ENCODE measurements around the gene ULK4. TPM values are rescaled to one million over a fixed set of nuclear protein-coding genes. Genes with fewer than 3 reads are reported as not detected.

Gene ULK4
- polyA plus RNA-seq, 1 donor from 2014 or later: 7.2 TPM

- H3K36me3 ChIP-seq (ENCODE audit: insufficient read depth, low read length): no peaks in the 10 kb centered on the region
- TF ChIP-seq TAF1 (IDR thresholded peaks at IDR 0.05; ENCODE audit: low read depth): no peak
- TF ChIP-seq CTCF (IDR thresholded peaks at IDR 0.05; ENCODE audit: poor library complexity, severe bottlenecking): no peak
- no peak for TF ChIP-seq RAD21 (conservative IDR thresholded peaks at IDR 0.05)
- TF ChIP-seq SMC3 (conservative IDR thresholded peaks at IDR 0.05; ENCODE audit: poor library complexity): no peak
- TF ChIP-seq POLR2AphosphoS5 (IDR thresholded peaks at IDR 0.05): no peak
- TF ChIP-seq EP300 (conservative IDR thresholded peaks at IDR 0.05; ENCODE audit: poor library complexity, severe bottlenecking): no peak
- no peak for TF ChIP-seq EZH2 (IDR thresholded peaks at IDR 0.05; ENCODE audit: borderline replicate concordance, insufficient read depth, low read length, poor library complexity, severe bottlenecking)
- TF ChIP-seq MXI1 (conservative IDR thresholded peaks at IDR 0.05; ENCODE audit: poor library complexity, severe bottlenecking): no peak
- no peak for TF ChIP-seq REST (IDR thresholded peaks at IDR 0.05; ENCODE audit: borderline replicate concordance)
- no peaks in the 10 kb centered on the region for H3K27me3 ChIP-seq (ENCODE audit: insufficient read depth, low read depth, low read length)
- no peaks in the 10 kb centered on the region for H3K79me2 ChIP-seq (replicated peaks; ENCODE audit: insufficient read depth, low read length)
- no peaks in the 10 kb centered on the region for H3F3A ChIP-seq (ENCODE audit: insufficient read depth, low read length, poor library complexity, severe bottlenecking)
- no peaks in the 10 kb centered on the region for H3K9me2 ChIP-seq (ENCODE audit: insufficient read depth, low read length)
- no peaks in the 10 kb centered on the region for H4K20me1 ChIP-seq (ENCODE audit: insufficient read depth)
- no peak overlapping the region for H2AFZ ChIP-seq (ENCODE audit: low read depth, low read length)
- no peak overlapping the region for H3K4me3 ChIP-seq (ENCODE audit: low read length)
- H3K9me3 ChIP-seq (ENCODE audit: low read length): no peaks in the 10 kb centered on the region
- H3K27ac ChIP-seq (ENCODE audit: low read length): no peak overlapping the region
- H3K9ac ChIP-seq (ENCODE audit: low read length): no peak overlapping the region
- no peak overlapping the region for H3K4me2 ChIP-seq (ENCODE audit: low read length)
These were observed 531.5 kb downstream of the ULK4 start for GRCh38 chr3:41430391-41430790.

- Histone ChIP-seq H3K9me3 (ENCODE audit: low read length) (no peaks in the 10 kb centered on the region), H2AFZ (ENCODE audit: low read depth, low read length) (no peak overlapping the region), H3K9me2 (ENCODE audit: insufficient read depth, low read length) (no peaks in the 10 kb centered on the region), H3K4me2 (ENCODE audit: low read length) (no peak overlapping the region), H3K27ac (ENCODE audit: low read length) (no peak overlapping the region), H3K9ac (ENCODE audit: low read length) (no peak overlapping the region), H4K20me1 (ENCODE audit: insufficient read depth) (no peaks in the 10 kb centered on the region), H3K4me3 (ENCODE audit: low read length) (no peak overlapping the region), H3F3A (ENCODE audit: insufficient read depth, low read length, poor library complexity, severe bottlenecking) (no peaks in the 10 kb centered on the region), H3K27me3 (ENCODE audit: insufficient read depth, low read depth, low read length) (no peaks in the 10 kb centered on the region), H3K79me2 (replicated peaks; ENCODE audit: insufficient read depth, low read length) (no peaks in the 10 kb centered on the region), H3K36me3 (ENCODE audit: insufficient read depth, low read length) (no peaks in the 10 kb centered on the region)
- no peak for TF ChIP-seq EZH2 (IDR thresholded peaks at IDR 0.05; ENCODE audit: borderline replicate concordance, insufficient read depth, low read length, poor library complexity, severe bottlenecking)
These were observed 535.4 kb downstream of the ULK4 start for GRCh38 chr3:41426485-41426884.

All from neural cell (in vitro differentiated cells).